Activated naive CD4-positive, alpha-beta T cell treated with anti-CD3 and anti-CD28 coated beads for 36 hours (primary cell): ENCODE results near the gene RRAS. TPM values are rescaled to one million over a fixed set of nuclear protein-coding genes. Genes with fewer than 3 reads are reported as not detected.

Experiments used
- CTCF ChIA-PET: fragments of 350-600 bp; sonication (Branson Sonifier 250); formaldehyde crosslinking; loops from one replicate; lab custom pipeline; 2021; ENCODE audit warnings: antibody characterized with exemption; lab: Charles Lee
- DNase-seq: peaks from one replicate; pipeline ENCODE4 v3.0.0-alpha.2; 2020
- H3K27ac Mint-ChIP-seq: one replicate; pipeline ENCODE4 v1.8.0; 2021; ENCODE audit warnings: mild to moderate bottlenecking, mixed read lengths
- H3K27me3 Mint-ChIP-seq: one replicate; pipeline ENCODE4 v1.8.0; 2021; ENCODE audit warnings: low read depth, mixed read lengths
- H3K36me3 Mint-ChIP-seq: one replicate; pipeline ENCODE4 v1.8.0; 2021; ENCODE audit warnings: low read depth, mixed read lengths
- H3K4me1 Mint-ChIP-seq: one replicate; pipeline ENCODE4 v1.8.0; 2021; ENCODE audit warnings: low read depth, mixed read lengths
- H3K4me3 Mint-ChIP-seq: one replicate; pipeline ENCODE4 v1.8.0; 2021; ENCODE audit warnings: mild to moderate bottlenecking, moderate library complexity, mixed read lengths
- H3K9me3 Mint-ChIP-seq: one replicate; pipeline ENCODE4 v1.8.0; 2021; ENCODE audit warnings: mixed read lengths
- intact Hi-C: fragments of 100-400 bp; cut with micrococcal nuclease; formaldehyde crosslinking; loops from one replicate; pipeline ENCODE4 v1.15.1; 2023
- total RNA-seq, 2 experiments: library from RNA; stranded (reverse); gene quantifications; one replicate each; pipeline ENCODE4 v1.2.3, GENCODE V29; 2021

RRAS gene
- total RNA-seq, 2 experiments from 2014 or later = 7.2 to 7.8 TPM

DNA sequence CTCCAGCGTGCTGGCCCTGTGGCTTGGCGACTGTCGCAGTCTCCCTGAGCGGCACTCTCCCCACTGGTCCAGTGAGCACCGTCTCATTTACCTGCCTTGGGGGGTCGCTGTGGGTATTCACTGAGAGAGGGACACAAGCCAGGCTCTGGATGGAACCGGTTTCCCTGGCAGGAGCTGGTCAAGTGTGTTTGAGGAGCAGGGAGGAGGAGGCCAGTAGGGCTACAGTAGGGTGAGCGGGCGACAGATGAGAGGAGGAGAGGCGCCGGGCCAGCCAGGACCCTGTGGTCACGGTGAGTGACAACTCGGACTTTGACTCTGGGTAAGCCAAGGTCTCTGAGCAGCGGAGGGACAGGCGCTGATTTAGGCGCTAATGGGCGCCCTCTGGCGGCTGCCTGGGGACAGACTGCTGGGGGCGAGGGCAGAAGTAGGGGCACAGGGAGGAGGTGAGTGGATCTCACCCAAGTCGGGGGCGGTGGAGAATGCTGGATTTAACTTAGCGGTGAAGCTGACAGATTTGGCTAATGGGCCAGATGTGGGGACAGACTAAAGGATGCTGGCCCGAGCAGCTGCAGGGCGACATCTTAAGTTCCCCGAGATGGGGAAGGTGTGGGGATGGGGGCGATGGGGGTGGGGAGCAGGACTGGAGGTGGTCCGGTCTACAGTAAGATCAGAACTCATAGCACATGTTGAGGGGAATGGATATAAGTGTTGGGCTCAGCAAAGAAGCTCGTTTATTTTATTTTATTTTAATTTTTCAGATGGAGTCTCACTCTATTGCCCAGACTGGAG lies 32.4 kb upstream of the RRAS start:
- intact Hi-C loops = loop anchor here (2.0 kb wide), 1 partner anchor 56 kb away; no protein-coding TSS in a partner anchor

DNA sequence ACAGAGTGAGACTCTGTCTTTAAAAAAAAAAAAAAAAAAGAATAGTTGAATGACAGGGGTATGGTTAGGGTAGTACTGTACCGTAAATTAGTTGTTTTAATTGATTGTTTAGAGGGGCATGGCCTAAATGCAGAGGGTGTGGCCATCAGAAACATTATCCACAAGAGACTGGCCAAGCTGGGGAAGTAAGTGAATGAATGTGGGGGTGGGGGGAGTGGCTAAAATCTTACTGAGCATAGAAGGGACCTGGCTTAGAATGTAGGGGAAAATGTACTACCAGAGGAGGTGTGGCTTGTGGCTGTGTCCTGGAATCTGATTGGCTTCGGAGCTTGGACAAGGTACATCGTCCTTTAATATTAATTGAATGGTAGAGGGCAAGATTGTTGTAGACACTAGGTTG lies 29.6 kb upstream of the RRAS start:
- Mint-ChIP-seq H3K27me3 (no peaks in the 10 kb centered on the region), H3K9me3 (no peaks in the 10 kb centered on the region), H3K4me1 (peaks cover 20% of the 10 kb centered on the region), H3K36me3 (peaks cover 14% of the 10 kb centered on the region), H3K27ac (no peak overlapping the region), H3K4me3 (no peak overlapping the region)
- CTCF ChIA-PET = interaction anchor here (1.4 kb wide), 1 partner anchor 166 kb away, joined by 5 read pairs; no protein-coding TSS in a partner anchor
- intact Hi-C loops = no loop called here
- no peak for DNase-seq

More for the DNA sequence above, 32.4 kb upstream of the RRAS start:
- no peak overlapping the region for H3K4me3 Mint-ChIP-seq
- DNase-seq = peak; percentile 79
- peaks cover 12% of the 10 kb centered on the region for H3K4me1 Mint-ChIP-seq
- peaks cover 13% of the 10 kb centered on the region for H3K36me3 Mint-ChIP-seq
- no peaks in the 10 kb centered on the region for H3K27me3 Mint-ChIP-seq
- CTCF ChIA-PET = interaction anchor here (0.6 to 2.9 kb wide), 20 partner anchors 9 to 218 kb away, joined by 3 to 13 read pairs (median 4); partner anchors contain the start of genes NOSIP and RRAS
- H3K9me3 Mint-ChIP-seq = no peaks in the 10 kb centered on the region
- no peak overlapping the region for H3K27ac Mint-ChIP-seq

- CTCF ChIA-PET = interaction anchor here (1.4 kb wide), 1 partner anchor 13 kb away, joined by 3 read pairs; no protein-coding TSS in a partner anchor
- Mint-ChIP-seq H3K9me3 (no peaks in the 10 kb centered on the region), H3K4me1 (peaks cover 39% of the 10 kb centered on the region), H3K4me3 (peak overlapping the region; percentile 98), H3K36me3 (peaks cover 19% of the 10 kb centered on the region), H3K27me3 (no peaks in the 10 kb centered on the region), H3K27ac (no peak overlapping the region)
- intact Hi-C loops = no loop called here
- no peak for DNase-seq
Measured at GRCh38 chr19:49667473-49667872, 27.5 kb upstream of the RRAS start.

GRCh38 chr19:49666120-49666444 lies 26.1 kb upstream of the RRAS start:
- H3K4me1 Mint-ChIP-seq = peaks cover 35% of the 10 kb centered on the region
- peaks cover 20% of the 10 kb centered on the region for H3K36me3 Mint-ChIP-seq
- H3K27me3 Mint-ChIP-seq = no peaks in the 10 kb centered on the region
- H3K27ac Mint-ChIP-seq = peak overlapping the region; percentile 93
- peak overlapping the region; percentile 98 for H3K4me3 Mint-ChIP-seq
- no peak for DNase-seq
- no peaks in the 10 kb centered on the region for H3K9me3 Mint-ChIP-seq
- CTCF ChIA-PET = interaction anchor here (0.6 kb wide), 1 partner anchor 85 kb away, joined by 3 read pairs; no protein-coding TSS in a partner anchor
- intact Hi-C loops = no loop called here

DNA sequence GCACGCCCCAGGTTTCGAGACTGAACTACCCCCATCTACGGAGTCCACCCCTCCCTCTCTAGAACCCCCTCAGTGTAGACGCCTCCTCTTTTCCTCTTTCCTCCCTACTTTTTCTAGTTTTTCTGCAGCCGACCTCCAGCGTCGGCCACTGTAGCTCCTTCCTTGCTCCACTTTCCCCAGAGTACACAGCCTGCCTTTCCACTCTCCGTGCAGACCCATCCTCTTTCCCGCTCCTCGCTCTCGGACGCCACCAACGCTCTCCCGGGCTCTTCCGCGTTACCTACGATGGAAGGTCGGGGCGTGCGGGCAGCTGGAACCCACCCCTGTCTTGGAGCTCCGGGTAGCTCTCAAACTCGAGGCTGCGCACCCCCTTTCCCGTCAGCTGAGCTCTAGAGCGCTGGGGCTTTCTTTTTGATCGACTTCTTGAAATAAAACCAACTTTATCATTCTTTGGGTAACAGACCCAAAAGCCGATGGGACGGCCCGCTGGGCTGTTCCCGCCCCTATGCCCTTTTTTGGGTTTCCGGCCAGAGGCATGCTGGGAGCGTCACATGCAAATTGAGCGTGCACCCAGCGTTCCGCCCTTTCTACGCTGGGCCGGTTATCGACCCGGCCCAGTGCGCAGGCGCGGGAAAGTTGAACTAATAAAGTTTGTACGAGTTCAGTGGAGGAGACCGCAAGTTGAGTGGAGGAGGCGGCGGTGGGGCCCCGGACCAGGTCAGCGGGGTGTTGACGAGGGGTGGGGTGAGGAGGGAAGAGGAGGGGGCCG lies 25.6 kb upstream of the RRAS start, which contains the start of the genes BCL2L12 and IRF3:
BCL2L12 (plus strand) TSS at position 583 of the 769 bp plus-strand sequence. CDS start 760 bp downstream, outside the sequence.
IRF3 (minus strand) TSS at position 507 of the 769 bp plus-strand sequence. CDS start 1,019 bp downstream, outside the sequence.
- intact Hi-C loops = loop anchor here (1.0 kb wide), 4 partner anchors 11 to 211 kb away; partner anchors contain the start of gene RRAS
- Mint-ChIP-seq H3K27me3 (no peaks in the 10 kb centered on the region), H3K27ac (peak within 1 kb of the TSS; percentile 93), H3K36me3 (peaks cover 20% of the 10 kb centered on the region), H3K9me3 (no peaks in the 10 kb centered on the region), H3K4me1 (peaks cover 35% of the 10 kb centered on the region), H3K4me3 (peak within 1 kb of the TSS; percentile 98)
- CTCF ChIA-PET = interaction anchor here (0.6 to 2.2 kb wide), 4 partner anchors 10 to 86 kb away, joined by 3 to 7 read pairs (median 4); no protein-coding TSS in a partner anchor
- DNase-seq = peak; percentile 100

- intact Hi-C loops = loop anchor here (1.0 kb wide), 4 partner anchors 11 to 211 kb away; partner anchors contain the start of gene RRAS
- H3K4me3 Mint-ChIP-seq = peak overlapping the region; percentile 98
- DNase-seq = no peak
- H3K4me1 Mint-ChIP-seq = peaks cover 37% of the 10 kb centered on the region
- CTCF ChIA-PET = interaction anchor here (0.9 to 2.2 kb wide), 3 partner anchors 11 to 53 kb away, joined by 3 to 7 read pairs (median 6); no protein-coding TSS in a partner anchor
- peaks cover 23% of the 10 kb centered on the region for H3K36me3 Mint-ChIP-seq
- no peaks in the 10 kb centered on the region for H3K9me3 Mint-ChIP-seq
- H3K27me3 Mint-ChIP-seq = no peaks in the 10 kb centered on the region
- peak overlapping the region; percentile 93 for H3K27ac Mint-ChIP-seq
Measured at GRCh38 chr19:49665036-49665350, 25.1 kb upstream of the RRAS start.

GRCh38 chr19:49664171-49665035 lies 24.5 kb upstream of the RRAS start:
- peak overlapping the region; percentile 98 for H3K4me3 Mint-ChIP-seq
- intact Hi-C loops = loop anchor here (1.0 kb wide), 4 partner anchors 12 to 212 kb away; partner anchors contain the start of gene RRAS
- peaks cover 36% of the 10 kb centered on the region for H3K4me1 Mint-ChIP-seq
- CTCF ChIA-PET = interaction anchor here (0.9 to 2.2 kb wide), 6 partner anchors 9 to 53 kb away, joined by 3 to 8 read pairs (median 5); no protein-coding TSS in a partner anchor
- peaks cover 21% of the 10 kb centered on the region for H3K36me3 Mint-ChIP-seq
- peak; percentile 97 for DNase-seq
- H3K9me3 Mint-ChIP-seq = no peaks in the 10 kb centered on the region
- H3K27ac Mint-ChIP-seq = peak overlapping the region; percentile 93
- H3K27me3 Mint-ChIP-seq = no peaks in the 10 kb centered on the region

DNA sequence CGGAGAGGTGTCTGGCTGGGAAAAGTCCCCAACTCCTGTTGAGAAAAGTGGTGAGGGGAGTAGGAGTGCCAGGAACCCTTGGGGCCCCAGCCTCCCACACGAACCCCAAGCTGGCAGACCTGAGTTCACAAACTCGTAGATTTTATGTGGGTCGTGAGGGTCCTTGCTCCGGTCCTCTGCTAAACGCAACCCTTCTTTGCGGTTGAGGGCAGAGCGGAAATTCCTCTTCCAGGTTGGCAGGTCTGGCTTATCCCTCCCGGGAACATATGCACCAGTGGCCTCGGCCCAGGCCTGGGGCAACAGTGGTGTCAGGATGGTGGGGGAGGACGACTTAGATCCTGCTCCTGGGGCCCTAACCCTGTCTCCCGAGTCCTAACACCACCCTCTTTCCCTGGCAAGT lies 23.3 kb upstream of the RRAS start:
- CTCF ChIA-PET = interaction anchor here (1.2 to 2.2 kb wide), 4 partner anchors 10 to 20 kb away, joined by 3 to 8 read pairs (median 6); no protein-coding TSS in a partner anchor
- Mint-ChIP-seq H3K27me3 (no peaks in the 10 kb centered on the region), H3K4me3 (peak overlapping the region; percentile 98), H3K9me3 (no peaks in the 10 kb centered on the region), H3K4me1 (peaks cover 36% of the 10 kb centered on the region), H3K36me3 (peaks cover 20% of the 10 kb centered on the region), H3K27ac (peak overlapping the region; percentile 93)
- intact Hi-C loops = no loop called here
- no peak for DNase-seq

DNA sequence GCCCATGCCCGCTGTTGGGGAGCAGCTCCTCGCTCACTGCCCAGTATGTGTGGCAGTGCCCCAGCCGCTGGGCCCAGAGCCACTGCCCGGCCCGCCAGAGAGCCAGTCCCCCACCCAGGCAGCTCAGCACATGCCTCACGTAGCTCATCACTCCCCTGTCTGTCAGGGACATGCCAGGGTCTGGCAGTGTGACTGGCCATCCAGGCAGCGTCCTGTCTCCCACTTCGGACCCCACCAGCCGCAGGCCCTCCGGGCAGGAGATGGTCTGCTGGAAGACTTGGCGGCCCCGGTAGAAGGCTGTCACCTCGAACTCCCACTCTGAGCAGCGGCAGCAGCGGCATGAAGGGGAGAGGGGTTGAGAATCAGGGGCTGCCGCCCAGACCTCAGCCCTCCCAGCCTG lies 22.1 kb upstream of the RRAS start:
- Mint-ChIP-seq H3K4me1 (peaks cover 30% of the 10 kb centered on the region), H3K27ac (no peak overlapping the region), H3K27me3 (no peaks in the 10 kb centered on the region), H3K4me3 (no peak overlapping the region), H3K9me3 (no peaks in the 10 kb centered on the region), H3K36me3 (peaks cover 22% of the 10 kb centered on the region)
- CTCF ChIA-PET = no interaction called here
- DNase-seq = no peak
- intact Hi-C loops = no loop called here

GRCh38 chr19:49660338-49660961 lies 20.5 kb upstream of the RRAS start:
- CTCF ChIA-PET = interaction anchor here (0.7 to 1.7 kb wide), 2 partner anchors 13 to 18 kb away, joined by 3 to 4 read pairs; no protein-coding TSS in a partner anchor
- Mint-ChIP-seq H3K4me3 (no peak overlapping the region), H3K27ac (no peak overlapping the region), H3K9me3 (no peaks in the 10 kb centered on the region), H3K27me3 (no peaks in the 10 kb centered on the region), H3K36me3 (peaks cover 27% of the 10 kb centered on the region), H3K4me1 (peaks cover 25% of the 10 kb centered on the region)
- no peak for DNase-seq
- intact Hi-C loops = no loop called here
